DND-41 (cell line): Measurements from ENCODE around the gene ZC3H7A.

Experiments
- ATAC-seq: fragments of 200-7000 bp; cut with Tn5 transposase; 3 replicates; pipeline ENCODE4 v1.9.1; 2021; ENCODE audit warnings: low read depth; ENCODE audit not compliant: insufficient read depth
- DNase-seq: peaks from one replicate; pipeline ENCODE4 v3.0.0-alpha.2; 2020
- H2AFZ ChIP-seq: 2 replicates; pipeline ENCODE4 v1.6.0; 2012; ENCODE audit warnings: low read depth, low read length
- H3K27ac ChIP-seq: 2 replicates; pipeline ENCODE4 v1.5.1; 2012; ENCODE audit warnings: low read length, inconsistent platforms
- H3K27me3 ChIP-seq: fragments of 200-600 bp; sonication (generic); 2 replicates; pipeline ENCODE4 v1.6.0; 2012; ENCODE audit warnings: low read length, mild to moderate bottlenecking, inconsistent platforms; ENCODE audit not compliant: insufficient read depth, poor library complexity
- H3K36me3 ChIP-seq: 2 replicates; pipeline ENCODE4 v1.5.1; 2012; ENCODE audit warnings: low read length, inconsistent platforms; ENCODE audit not compliant: insufficient read depth
- H3K4me1 ChIP-seq: 2 replicates; pipeline ENCODE4 v1.5.1; 2012; ENCODE audit warnings: mild to moderate bottlenecking, low read length; ENCODE audit not compliant: insufficient read depth
- H3K4me2 ChIP-seq: 2 replicates; pipeline ENCODE4 v1.6.0; 2012; ENCODE audit warnings: mild to moderate bottlenecking, moderate library complexity, low read length, inconsistent platforms; ENCODE audit not compliant: insufficient read depth
- H3K4me3 ChIP-seq, 2 experiments: fragments of 200-600 bp in 1 of 2; shearing (Covaris generic) in 1 of 2; 2 replicates each; pipeline ENCODE4 v1.5.1; 2012 to 2016; ENCODE audit warnings: inconsistent platforms in 2 of 2, low read length in 2 of 2, mild to moderate bottlenecking in 2 of 2, low read depth in 1 of 2, moderate library complexity in 1 of 2
- H3K79me2 ChIP-seq: 2 replicates; pipeline ENCODE4 v1.6.0; 2012; ENCODE audit warnings: low read length, inconsistent platforms; ENCODE audit not compliant: insufficient read depth
- H3K9ac ChIP-seq: 2 replicates; pipeline ENCODE4 v1.6.0; 2012; ENCODE audit warnings: low read depth, mild to moderate bottlenecking, inconsistent platforms, low read length, moderate library complexity
- H3K9me3 ChIP-seq: 2 replicates; pipeline ENCODE4 v1.5.1; 2012; ENCODE audit warnings: low read length, moderate library complexity, mild to moderate bottlenecking, inconsistent platforms; ENCODE audit not compliant: insufficient read depth, severe bottlenecking
- H4K20me1 ChIP-seq: 2 replicates; pipeline ENCODE4 v1.6.0; 2012; ENCODE audit warnings: low read length; ENCODE audit not compliant: insufficient read depth
- CTCF ChIP-seq: IDR thresholded peaks from 2 replicates; pipeline ENCODE4 v1.5.1; 2012; ENCODE audit warnings: borderline replicate concordance, low read length, moderate library complexity, mild to moderate bottlenecking; ENCODE audit not compliant: poor library complexity, severe bottlenecking; ENCODE audit errors: extremely low read depth
- EZH2 ChIP-seq: IDR thresholded peaks from 3 replicates; pipeline ENCODE4 v1.6.1; 2012; ENCODE audit warnings: borderline replicate concordance, low read depth, mild to moderate bottlenecking, moderate library complexity, low read length, inconsistent platforms; ENCODE audit not compliant: severe bottlenecking

Gene ZC3H7A

GRCh38 chr16:11779074-11779473 is 18.0 kb downstream of the ZC3H7A start:
- DNase-seq (no peak), ATAC-seq (no peak)
- no peak overlapping the region for H3K27ac ChIP-seq
- peaks cover 61% of the 10 kb centered on the region for H3K79me2 ChIP-seq
- H3K9ac ChIP-seq, result no peak overlapping the region
- H3K9me3 ChIP-seq, result no peaks in the 10 kb centered on the region
- H3K4me1 ChIP-seq, result peaks cover 13% of the 10 kb centered on the region
- H2AFZ ChIP-seq, result no peak overlapping the region
- peaks cover 76% of the 10 kb centered on the region for H3K36me3 ChIP-seq
- no peak overlapping the region for H3K4me2 ChIP-seq
- no peak overlapping the region for H3K4me3 ChIP-seq
- peaks cover 32% of the 10 kb centered on the region for H4K20me1 ChIP-seq
- no peaks in the 10 kb centered on the region for H3K27me3 ChIP-seq
- no peak for TF ChIP-seq CTCF
- no peak for TF ChIP-seq EZH2

GRCh38 chr16:11774065-11774626 is 22.9 kb downstream of the ZC3H7A start:
- TF ChIP-seq EZH2 (no peak), CTCF (no peak)
- H3K4me2 ChIP-seq, result no peak overlapping the region
- peaks cover 10% of the 10 kb centered on the region; the same call in 1 of the 2 replicates for H4K20me1 ChIP-seq
- H2AFZ ChIP-seq, result no peak overlapping the region
- H3K4me1 ChIP-seq, result no peaks in the 10 kb centered on the region
- no peaks in the 10 kb centered on the region for H3K27me3 ChIP-seq
- no peak for ATAC-seq
- no peak for DNase-seq
- no peaks in the 10 kb centered on the region for H3K9me3 ChIP-seq
- H3K4me3 ChIP-seq, result no peak overlapping the region
- peaks cover 28% of the 10 kb centered on the region for H3K79me2 ChIP-seq
- H3K36me3 ChIP-seq, result peaks cover 91% of the 10 kb centered on the region
- no peak overlapping the region for H3K27ac ChIP-seq
- H3K9ac ChIP-seq, result no peak overlapping the region

- Histone ChIP-seq H2AFZ (no peak overlapping the region), H3K4me1 (no peaks in the 10 kb centered on the region), H3K27me3 (no peaks in the 10 kb centered on the region), H3K27ac (no peak overlapping the region), H3K4me2 (no peak overlapping the region), H3K79me2 (peaks cover 13% of the 10 kb centered on the region), H3K4me3 (no peak overlapping the region), H4K20me1 (peaks cover 10% of the 10 kb centered on the region; the same call in 1 of the 2 replicates), H3K36me3 (peaks cover 95% of the 10 kb centered on the region), H3K9me3 (no peaks in the 10 kb centered on the region), H3K9ac (no peak overlapping the region)
- no peak for DNase-seq
- TF ChIP-seq EZH2 (no peak), CTCF (no peak)
- ATAC-seq, result no peak
Observed at GRCh38 chr16:11768849-11769248, 28.2 kb downstream of the ZC3H7A start.
